Activated CD4-positive, CD25-positive, alpha-beta regulatory T cell (primary cell): Measurements from ENCODE around the gene C20orf173.
"Not testable (repeated sequence)": the region's sequence is repeated elsewhere in the genome, so short reads cannot be mapped to it uniquely, and the experiment has no call there.

Source experiments
- DNase-seq, 4 experiments: peaks; one replicate each; lab custom pipeline; 2025; lab: John Stamatoyannopoulos, UW

C20orf173 gene

DNA sequence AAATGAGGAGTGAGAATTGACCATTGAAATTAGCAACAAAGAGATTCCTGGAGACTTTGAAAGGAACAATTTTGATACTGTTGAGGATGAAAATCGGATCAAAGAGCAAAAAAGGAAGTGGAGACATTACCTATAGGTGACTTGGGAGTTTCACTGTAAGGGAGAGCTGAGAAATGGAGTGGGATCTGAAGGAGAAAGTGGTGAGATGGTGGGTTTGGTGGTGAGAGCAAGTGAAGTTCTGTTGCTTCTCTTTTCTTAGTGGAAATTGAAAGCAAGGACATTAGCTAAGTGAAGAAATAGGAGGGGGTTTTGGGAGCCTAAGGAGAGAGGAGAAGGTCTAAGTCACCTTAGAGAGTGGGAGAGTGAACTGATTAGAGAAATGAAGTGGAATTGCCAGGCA, 16.7 kb upstream of the C20orf173 start:
- DNase-seq, result no peak

- DNase-seq, result not testable (repeated sequence)
Observed at GRCh38 chr20:35544941-35545340, 15.5 kb upstream of the C20orf173 start.

DNA sequence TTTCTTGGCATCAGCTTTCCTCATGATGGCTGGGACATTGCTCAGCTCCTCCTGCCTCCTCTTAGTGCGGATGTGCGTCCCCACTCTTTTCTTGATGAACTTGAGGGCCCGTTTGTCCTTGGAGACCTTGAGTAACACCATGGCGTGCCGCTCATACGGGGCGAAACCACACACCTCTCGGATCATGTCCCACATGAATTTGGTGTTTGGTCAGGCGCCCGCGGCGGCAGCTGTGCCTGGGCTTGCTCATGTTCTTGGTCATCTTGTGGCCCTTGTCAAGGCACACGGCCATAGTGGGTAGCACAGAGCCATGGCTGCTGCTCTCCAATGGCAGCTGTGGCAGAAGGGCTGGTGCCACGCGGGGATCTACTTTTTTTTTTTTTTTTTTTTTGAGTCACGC, 15.0 kb upstream of the C20orf173 start:
- DNase-seq, result no peak

DNA sequence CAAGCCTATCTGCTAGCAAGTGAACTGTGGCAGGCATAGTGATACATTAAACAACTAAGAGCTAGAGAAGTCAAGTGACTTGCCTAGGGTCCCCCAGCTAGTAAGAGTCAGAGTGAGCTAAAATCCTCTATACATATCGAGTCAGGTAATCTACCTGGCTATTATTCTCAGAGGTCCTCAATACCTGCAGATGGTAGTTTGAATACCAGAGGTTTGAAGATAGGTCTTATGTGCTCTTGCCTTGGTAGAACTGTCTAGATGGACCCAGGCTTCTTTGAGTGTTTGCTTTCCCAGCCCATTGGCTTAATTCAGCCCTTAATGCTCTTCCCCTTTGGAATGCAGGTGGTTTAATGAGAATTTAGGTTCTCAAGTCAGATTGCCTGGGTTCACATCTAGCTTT, 13.5 kb upstream of the C20orf173 start:
- no peak for DNase-seq

DNA sequence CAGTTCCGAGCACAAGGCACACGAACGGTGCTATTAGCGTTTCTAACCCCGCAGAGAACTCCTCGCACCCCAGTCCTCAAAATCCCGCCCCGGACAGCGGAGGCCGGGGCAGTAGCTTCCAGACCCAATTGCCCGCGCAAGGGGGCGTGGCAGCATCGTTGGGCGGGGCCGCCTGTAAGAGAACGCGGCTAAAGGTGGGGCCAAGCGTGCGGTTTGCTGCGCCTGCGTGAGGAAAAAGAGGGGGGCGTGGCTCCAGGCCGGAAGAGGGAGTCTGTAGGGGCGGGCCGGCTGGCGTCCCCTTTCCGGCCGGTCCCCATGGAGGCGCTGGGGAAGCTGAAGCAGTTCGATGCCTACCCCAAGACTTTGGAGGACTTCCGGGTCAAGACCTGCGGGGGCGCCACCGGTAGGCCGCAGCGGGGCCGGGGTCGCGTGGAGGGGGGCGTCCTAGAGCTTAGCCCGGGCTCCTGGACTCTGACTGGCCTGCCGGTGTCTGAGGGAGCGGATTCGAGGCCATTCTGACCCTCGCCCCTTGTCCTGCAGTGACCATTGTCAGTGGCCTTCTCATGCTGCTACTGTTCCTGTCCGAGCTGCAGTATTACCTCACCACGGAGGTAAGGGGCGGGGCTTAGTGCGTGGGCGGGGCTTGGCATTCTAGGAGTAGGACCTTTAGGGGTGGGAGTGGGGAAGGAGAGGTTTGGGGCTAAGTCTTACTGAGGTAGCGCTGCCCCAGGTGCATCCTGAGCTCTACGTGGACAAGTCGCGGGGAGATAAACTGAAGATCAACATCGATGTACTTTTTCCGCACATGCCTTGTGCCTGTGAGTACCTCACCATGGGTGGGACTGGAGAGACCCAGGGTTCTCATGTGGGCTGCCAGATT, 12.6 kb upstream of the C20orf173 start, which contains the start of gene ERGIC3:
ERGIC3 (plus strand) TSS at position 296 of the 880 bp plus-strand sequence; CDS start at position 316, 20 bp downstream.
- peak; percentile 91 to 95 (median 94) for DNase-seq

DNA sequence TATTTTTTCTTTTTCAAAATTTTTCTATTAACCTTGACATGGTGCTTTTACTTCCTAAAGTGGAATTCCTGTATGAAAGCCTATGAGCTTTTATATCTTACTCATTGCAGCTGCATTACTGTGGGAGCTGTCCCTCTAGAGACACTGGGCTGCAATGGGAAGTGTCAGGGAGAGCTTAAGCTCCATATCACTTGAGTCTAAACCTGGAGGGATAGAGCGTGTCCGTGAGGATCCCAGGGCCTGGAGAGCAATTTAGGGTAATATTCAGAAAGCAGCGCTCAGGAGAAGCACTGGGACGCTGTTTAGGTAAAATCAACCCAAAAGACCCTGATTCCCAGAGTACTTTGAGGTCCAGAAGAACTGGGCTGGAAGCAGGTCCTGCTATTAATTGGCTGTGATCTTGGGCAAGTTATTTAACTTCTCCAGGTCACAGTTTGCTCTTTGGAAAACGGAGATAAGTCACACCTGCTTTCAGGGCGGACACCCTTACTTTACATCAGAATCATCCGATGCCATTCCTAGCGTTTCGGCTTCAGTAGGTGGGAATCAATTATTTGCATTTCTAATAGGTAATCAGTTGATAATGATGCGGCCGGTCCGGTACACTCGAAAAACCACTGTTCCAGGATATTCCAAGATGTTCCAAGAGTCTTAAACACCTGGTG, 11.8 kb upstream of the C20orf173 start:
- DNase-seq, result no peak

DNA sequence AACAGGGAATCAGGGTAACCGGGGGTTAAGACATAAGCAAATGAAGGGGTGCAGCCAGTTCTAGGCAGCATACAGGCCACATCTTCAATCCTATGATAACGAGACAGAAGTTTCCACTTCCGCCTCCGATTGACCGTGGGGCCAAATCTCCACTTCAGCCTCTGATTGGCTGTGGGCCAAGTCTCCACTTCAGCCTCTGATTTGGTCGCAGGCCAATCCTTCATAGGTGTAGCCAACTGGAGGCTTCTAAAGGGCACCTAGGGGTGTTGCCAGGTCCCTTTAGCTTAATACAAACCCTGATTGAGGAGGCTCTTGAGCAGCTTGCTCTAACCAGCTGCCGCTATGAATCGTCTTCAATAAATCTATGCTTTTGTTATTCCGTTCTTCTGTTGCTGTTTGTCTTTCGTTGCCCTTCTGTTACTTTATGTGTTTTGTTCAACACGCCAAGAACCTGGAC, 10.3 kb upstream of the C20orf173 start:
- DNase-seq, result no peak

DNA sequence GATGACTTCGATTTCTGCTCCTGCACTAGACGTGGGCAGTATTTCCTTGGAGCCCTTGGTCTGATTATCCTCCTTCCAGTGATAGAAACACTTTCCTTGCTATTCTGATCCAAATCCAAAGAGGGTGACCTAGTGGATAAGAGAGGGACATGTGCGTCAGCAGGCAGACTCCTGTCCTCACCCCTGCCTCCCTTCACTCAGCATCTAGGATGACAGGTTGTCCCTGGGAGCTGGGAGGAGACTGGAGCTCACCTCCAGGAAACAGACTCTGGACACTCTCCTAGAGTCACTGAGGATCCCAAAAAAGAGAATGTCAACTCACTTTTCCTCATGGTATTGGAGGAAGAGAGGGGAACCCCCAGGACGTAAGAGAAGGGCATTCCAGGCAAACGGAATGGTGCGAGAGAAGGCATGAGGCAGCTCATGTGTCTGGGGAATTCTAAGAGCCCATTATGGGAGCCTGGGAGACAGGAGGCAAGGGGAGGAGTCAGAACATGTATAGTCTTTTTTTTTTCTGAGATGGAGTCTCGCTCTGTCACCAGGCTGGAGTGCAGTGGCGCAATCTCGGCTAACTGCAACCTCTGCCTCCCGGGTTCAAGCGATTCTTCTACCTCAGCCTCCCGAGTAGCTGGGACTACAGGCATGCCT, 2.2 kb downstream of the C20orf173 start:
- no peak for DNase-seq

- no peak for DNase-seq
Observed at GRCh38 chr20:35525639-35526038, 3.8 kb downstream of the C20orf173 start.

DNA sequence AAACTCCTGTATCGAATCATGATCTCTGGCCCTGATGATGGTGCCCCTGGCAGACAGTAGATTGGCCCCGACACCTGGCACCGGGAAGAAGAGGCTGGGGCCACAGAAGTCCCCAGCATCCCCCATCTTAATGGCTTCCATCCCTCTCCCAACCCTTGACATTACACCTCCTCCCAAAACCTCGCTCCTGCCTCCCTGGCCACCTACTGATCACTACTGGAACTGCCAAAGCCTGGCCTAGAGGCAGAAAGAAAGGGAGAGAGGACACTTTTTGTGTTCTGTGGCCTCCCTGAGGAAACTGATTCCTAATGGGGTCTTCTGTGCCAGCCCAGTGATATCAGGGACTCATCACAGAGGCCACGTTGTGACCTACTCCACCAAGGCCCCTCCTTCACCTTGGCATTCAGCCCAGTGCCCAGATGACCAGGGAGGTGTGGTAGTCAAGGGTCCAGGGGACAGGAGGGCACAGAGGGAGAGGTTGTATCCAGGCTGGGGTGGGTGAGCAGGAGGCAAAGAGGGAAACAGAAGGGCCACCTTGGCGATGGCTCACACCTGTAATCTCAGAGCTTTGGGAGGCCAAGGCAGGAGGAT, 6.1 kb downstream of the C20orf173 start:
- no peak for DNase-seq

GRCh38 chr20:35518955-35519354, 10.5 kb downstream of the C20orf173 start:
- DNase-seq, result no peak

GRCh38 chr20:35517767-35518166, 11.7 kb downstream of the C20orf173 start:
- not testable (repeated sequence) for DNase-seq

- no peak for DNase-seq
Observed at GRCh38 chr20:35517125-35517524, 12.3 kb downstream of the C20orf173 start.

DNA sequence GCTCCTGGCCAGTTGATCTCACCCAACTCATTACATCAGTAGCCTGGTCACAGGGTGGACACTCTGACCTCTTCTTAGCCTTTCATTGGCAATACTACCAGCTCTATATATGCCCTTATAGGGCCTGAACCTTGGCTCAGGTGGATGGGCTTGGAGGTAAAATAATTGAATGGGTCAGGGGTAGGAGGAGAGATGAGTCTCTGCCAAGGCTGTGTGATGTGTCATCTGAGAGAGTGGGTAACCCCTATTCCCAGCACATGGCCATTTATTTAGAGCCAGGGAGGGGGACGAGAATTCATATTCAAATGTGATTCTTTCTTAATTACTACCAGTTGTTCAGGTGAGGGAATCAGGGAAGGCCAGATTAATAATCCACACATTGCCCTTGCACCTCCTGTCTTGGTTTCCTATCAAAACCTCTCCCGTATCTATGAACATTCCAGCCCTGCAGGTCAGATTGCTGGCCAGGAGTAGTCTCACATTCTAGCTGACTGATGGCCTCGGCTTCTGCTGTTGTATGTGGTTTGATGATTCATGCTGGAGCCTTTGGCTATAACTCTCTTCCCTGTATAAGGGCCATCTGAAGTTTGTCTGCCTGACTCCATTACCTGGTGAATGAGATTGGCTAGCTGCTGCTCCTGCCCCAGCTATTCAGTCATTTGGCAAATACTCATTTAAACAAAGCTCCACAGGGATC, 13.4 kb downstream of the C20orf173 start:
- no peak for DNase-seq

DNA sequence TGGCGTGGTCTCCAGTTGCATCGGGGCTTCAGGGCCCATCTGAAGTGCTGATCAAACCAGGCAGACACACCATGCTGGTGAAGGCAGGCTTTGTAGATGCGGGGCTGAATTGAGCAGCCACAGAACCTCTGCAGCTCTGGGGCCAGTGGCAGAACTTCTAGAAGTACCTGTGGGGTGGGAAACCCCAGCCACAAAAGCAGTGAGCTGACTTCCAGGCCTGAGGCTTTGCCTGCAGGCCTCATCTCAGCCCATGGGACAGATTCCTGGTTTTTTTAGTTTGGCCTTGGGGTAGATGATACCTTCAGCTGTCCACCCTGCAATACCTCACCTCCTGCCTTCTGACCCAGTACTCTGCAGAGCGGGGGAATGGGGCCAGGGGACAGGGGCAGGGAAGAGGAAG, 14.1 kb downstream of the C20orf173 start:
- DNase-seq, result no peak

DNA sequence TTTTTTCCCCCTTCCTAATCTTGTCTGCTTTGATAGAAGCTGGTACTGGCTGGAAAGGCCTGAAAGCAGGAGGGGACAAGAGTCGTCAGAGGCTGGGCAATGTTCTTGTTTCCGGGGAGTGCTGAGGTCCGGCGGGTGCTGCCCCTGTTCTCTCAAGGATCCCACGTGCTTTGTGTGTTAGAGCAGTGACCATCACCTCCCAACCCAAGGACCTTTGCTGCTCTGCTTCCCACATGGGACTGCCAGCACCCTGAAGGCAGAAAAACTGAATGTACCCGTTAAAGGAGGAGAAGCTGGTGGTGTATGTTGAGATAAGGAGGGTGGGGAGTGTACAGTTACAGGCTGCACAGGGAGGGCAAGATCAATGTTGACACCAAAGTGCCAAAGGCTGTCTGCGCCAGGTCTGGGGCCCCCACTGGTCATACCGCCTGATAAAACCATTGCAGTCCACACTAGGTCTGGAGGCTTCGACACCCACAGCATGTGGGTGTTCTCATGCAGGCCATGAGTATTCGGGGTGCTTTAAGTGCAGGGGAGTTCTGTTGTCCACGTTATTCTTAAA, 15.0 kb downstream of the C20orf173 start:
- no peak for DNase-seq

DNA sequence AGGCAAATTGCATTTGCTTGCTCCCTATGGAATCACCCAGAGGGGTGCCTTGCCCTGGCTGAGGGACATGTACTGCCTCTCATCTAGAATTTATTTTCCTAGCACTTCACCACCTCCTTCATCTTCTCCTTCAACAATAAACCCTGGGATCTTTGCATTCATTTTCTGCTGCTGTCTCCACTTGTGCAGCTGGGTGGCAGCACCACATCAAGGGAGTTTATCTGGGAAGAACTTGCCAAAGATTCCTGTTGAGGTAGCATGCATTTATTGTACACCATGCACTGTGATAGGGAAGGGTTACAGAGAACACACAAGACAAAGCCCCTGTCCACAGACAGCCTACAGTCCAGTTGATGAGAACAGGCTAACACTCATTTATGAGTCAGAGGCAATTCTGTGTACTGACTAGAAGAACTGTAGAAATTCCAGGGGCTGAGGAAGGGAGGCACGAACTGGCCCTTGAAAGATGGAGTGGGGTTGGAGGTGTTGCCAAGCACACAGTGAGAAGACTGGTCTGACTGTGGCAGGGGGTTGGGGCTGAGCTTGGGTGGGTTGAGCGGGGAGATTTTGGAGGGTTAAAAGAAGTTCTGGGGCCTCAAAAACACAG, 17.5 kb downstream of the C20orf173 start:
- no peak for DNase-seq

DNA sequence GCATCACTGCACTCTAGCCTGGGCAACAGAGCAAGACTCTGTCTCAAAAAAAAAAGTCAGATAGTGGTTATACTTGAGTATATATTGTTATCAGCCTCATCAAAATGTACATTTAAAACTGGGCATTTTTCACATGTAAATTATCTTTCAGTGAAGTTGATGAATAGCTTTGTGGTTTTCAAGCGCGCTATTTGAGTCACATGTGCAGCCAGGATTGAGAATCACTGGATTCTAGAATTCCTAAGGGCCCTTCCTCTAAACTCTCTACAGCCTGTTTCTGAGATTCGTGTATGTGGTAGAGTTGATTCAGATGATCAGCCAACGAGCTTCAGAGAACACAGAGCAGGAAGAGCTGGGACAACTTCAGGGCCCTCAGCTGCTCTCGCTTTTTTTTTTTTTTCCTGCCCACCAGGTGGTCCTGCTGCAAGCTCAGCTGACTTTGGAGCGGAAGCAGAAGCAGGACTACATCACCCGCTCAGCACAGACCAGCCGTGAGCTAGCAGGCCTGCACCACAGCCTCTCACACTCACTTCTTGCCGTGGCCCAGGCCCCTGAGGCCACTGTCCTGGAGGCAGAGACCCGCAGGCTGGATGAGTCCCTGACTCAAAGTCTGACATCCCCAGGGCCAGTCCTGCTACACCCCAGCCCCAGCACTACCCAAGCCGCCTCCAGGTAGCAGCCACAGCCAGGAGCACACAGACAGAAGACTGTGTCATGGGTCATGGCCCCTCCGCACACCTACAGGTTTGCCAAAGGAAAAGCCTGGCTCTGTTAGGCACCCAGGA, 18.3 kb downstream of the C20orf173 start:
- DNase-seq, result no peak

GRCh38 chr20:35508493-35509218, 20.8 kb downstream of the C20orf173 start:
- DNase-seq, result no peak
